Epithelial cell of prostate (primary cell): ENCODE results near the gene SLC48A1.
A peak's percentile ranks its signal among the peaks of the same experiment; 100 is the strongest.

Experiments used
- DNase-seq: peaks from one replicate; pipeline ENCODE4 v3.0.0-alpha.2; 2011; ENCODE audit warnings: low read depth, low spot score
- H3K27ac ChIP-seq: fragments of 450-650 bp; 2 replicates; pipeline ENCODE4 v1.5.1; 2017; ENCODE audit warnings: mild to moderate bottlenecking

Gene SLC48A1

DNA sequence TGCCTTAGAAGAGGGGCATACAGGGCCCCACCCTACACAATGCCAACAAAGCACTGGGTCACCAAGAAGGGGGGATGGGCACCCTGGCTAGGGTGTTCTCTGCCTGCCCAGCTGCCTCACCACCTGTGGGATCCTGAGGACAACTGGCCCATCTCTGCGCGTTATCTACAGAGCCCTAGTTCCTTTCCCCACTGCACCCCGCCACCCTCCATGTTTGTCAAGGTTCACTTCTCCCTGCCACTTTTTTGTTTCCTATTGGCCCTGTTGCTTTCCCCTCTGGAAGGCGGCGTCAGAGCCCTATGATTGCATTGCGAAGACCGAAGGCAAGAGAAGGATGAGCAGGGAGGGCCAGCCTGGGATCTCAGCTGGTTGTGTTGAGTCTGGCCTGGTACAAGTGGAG, 1.6 kb downstream of the SLC48A1 start:
- no peak for DNase-seq
- no peak overlapping the region for H3K27ac ChIP-seq

DNA sequence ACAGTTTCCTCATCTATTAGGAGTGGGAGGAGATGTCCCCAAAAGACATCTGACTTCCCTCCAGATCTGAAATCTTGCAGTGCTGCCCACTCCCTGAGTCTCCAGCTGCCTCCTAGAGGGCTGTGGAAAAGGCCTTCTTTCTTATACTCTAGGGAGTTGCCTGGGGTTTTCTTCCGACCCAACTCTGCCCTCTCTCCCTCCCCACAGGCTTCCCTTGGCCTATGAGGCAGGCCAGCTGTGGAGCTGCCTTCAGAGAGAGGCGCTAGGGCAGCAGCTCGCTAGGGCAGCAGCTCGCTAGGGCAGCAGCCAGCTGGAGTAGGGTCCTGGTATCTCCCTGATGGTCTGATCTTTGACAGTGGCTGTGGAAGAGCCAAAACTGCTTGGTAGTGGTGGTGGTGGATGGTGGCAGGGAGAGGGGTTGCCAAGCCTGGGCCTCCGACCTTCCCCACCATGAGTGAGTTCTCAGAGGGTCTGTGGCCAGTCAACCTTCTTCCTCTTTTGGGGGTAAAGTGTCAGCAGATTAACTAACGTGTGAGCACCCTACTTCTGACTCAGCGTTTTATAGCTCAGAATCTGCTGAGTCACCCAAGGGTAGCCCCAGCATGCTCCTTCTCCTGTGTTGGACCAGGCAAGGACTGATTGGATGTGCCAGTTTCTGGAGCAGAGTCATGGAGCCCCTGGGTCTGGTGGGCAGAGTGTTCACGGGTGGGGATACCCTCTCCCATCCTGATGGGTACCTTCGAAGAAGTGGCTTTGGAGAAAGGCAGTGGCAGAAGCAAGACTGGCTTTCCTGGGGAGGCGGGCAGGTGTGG, 2.3 kb downstream of the SLC48A1 start:
- no peak for DNase-seq
- H3K27ac ChIP-seq: no peak overlapping the region

DNA sequence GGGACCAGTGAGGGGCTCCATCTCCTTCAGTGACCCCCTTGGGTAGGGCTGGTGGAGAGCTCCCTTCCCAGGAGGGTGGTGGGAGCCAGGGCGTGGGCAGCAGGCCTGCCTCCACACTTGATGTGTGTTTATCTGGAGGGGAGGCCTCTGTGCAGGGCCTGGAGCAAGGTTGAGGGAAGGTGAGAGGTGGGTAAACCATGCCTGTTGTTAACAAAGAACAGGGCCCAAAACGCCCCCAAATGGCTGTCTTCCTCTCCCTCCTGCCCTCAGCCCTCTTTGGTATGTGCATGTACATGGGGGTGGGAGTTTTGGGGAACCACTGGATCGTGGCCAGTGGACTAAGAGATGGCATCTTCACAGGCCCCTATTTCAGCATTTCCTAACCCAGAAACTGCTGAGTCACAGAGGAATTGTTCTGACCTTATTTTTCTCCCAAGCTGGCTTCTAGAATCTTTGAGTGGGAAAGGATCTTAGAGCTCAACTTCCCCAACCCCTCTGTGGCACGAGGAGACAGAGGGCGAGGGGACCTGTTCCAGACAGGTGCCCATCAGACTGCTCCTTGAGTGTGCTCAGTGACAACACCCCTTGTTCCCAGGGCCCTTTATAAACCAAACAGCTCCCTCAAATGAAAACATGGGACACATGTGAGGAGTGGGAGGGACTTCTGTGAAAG, 3.6 kb downstream of the SLC48A1 start:
- no peak for DNase-seq

DNA sequence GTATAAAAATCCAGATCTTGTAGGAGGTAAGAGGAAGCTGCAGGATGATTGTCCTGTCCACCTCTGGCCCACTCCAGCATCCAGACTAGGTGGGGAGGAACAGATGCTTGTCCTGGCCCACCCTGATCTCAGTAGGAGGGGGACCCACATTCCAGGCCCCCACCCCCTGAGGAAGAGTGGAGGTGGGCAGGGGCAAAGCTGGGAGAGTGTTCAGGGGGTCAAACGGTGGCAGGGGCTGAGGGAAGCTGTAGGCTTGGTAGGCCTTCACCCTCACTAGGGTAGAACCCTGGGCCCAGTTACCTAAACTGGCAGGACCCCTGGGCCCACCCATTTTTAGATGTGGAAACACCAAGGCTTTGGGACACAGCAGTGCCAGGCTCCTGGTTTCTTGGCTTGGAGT, 4.1 kb downstream of the SLC48A1 start:
- H3K27ac ChIP-seq: no peak overlapping the region
- no peak for DNase-seq

More for the DNA sequence above, 3.6 kb downstream of the SLC48A1 start:
- no peak overlapping the region for H3K27ac ChIP-seq

DNA sequence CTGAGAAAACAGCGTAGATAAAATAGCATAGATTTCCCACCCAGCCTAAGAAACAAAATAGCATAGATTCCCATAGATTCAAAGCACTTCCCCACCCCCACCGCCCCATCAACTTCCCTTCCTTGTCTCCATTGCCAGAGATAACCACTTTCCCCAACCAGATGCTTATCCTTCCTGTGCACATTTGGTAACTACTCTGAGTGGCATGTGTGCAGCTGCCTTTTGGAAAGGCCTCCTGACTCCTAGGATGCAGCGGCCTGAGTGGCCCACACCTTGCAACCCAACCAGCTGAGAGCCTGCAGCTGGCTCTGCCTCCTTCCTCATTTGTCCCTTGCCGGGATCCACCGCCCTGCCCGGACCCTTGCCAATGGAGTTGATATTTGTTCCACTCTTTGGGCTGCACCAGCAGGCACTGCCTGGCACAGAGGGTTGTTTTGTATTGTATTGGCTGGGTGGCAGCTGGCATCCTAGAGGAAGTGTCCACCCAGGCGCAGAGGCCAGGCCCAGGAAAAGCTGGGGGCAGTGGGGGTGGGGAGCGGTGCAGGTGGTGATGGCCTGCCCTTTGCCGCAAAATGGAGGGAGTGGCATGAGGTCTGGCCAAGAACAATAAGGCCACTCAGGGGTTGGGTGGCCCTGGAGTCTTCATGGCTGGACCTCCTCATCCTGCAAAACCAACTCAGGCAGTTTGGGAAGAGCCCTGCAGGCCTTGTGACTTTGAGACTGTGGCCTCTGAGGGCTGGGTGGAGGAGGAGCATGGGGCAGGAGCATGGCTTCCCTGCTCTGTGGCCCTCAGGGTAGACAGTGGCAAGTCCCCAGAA, 4.9 kb downstream of the SLC48A1 start:
- no peak overlapping the region for H3K27ac ChIP-seq
- DNase-seq: no peak

DNA sequence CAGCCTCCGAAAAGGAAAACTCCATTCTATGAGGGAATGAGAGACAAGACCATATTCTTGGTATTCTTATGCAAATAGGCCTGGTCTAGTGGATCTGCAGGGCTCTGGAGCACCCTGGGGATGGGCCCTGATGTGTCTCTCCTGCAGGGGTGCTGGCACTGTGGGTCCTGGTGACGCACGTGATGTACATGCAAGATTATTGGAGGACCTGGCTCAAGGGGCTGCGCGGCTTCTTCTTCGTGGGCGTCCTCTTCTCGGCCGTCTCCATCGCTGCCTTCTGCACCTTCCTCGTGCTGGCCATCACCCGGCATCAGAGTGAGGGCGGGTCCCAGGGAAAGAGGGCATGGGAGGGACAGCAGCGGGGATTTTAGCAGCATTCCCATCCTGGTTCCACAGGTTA, 5.8 kb downstream of the SLC48A1 start:
- no peak overlapping the region for H3K27ac ChIP-seq
- DNase-seq: no peak

DNA sequence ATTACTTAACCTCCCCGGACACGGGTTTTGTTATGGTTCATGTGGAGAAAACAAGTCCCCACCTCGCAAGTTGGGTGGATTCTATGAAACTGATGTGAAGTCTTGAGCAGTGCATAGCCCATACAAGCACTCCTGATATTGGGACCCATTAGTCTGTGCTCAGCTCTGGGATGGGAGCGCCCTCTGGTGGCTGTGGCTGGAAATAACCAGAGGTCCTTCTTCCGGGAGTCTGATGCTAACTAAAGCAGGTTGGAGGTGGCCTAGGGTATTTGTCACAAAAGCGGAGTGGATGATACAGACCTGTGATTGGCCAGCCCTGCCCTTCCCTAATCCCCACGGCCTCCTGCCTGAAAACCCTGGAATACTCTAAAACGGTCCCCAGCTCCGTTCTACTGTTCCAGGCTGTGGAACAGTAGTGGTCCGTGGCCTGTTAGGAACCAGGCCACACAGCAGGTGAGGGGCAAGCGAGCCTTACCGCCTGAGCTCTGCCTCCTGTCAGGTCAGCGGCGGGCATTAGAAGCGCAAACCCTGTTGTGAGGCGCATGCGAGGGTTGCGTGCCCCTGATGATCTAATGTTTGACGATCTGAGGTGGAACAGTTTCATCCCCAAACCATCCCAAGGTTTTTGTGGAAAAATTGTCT, 6.4 kb downstream of the SLC48A1 start:
- DNase-seq: no peak
- H3K27ac ChIP-seq: no peak overlapping the region

DNA sequence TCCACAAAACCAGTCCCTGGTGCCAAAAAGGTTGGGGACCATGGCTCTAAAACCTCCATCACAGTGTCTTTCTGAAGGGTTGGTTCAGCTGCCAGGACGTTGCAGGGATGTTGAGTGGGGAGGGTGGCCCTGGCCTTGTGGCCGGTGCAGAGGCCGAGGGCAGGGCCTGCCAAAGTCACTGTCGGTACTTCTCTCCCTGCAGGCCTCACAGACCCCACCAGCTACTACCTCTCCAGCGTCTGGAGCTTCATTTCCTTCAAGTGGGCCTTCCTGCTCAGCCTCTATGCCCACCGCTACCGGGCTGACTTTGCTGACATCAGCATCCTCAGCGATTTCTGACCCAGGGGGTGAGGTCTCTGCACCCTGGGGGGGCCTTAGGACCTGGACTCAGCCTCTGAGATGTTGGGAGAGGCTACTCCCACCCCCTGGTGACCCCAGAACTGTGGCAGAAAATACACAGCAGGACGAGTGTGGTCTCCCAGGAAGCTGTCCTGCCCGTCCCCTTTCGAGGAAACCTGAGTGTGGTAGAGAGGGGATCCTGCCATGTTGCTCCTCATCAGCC, 7.0 kb downstream of the SLC48A1 start:
- DNase-seq: no peak
- no peak overlapping the region for H3K27ac ChIP-seq

DNA sequence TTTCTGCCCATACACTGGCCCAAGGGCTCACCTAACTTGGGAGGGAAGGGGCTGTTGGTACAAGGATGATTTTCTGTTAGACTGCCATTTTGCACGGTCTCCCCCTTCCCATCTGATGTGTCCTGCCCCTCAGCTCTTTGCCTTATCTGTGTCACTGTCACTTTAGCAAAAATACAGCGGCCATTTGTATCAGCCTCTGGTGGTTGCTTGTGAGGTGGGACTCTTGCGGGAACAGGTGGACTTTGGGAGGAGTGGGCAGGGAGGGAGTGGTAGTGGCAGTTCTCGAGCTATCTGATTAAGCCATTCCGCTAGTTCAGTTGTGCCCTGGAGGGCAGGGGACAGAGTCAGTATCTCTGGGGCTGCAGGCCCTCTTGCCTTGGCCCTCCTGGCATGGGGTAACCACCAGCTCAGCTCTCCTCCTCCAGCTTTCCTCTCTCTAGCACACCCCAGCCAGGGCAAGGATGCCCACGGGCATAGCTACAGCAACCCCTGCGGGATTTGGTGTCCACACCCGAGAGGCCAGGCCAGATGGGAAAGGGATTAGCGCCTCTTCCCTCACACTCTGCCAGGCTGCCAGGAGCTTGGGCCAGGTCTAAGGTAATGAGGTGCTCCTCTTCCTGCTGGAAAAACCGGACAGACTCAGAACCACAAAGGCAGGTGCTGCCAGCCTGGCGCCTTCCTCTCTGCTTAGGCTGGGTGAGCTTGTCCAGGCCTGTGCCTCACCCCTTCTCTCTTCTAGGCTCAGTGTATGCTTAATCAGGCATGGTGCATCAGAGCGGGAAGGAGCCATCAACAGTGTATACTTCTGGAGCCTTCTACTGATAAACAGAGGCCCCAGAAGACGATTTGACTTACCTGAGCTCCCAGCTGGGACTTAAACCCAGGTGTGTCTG, 8.7 kb downstream of the SLC48A1 start:
- peak; percentile 70 for DNase-seq
- peak overlapping the region; percentile 69 for H3K27ac ChIP-seq

DNA sequence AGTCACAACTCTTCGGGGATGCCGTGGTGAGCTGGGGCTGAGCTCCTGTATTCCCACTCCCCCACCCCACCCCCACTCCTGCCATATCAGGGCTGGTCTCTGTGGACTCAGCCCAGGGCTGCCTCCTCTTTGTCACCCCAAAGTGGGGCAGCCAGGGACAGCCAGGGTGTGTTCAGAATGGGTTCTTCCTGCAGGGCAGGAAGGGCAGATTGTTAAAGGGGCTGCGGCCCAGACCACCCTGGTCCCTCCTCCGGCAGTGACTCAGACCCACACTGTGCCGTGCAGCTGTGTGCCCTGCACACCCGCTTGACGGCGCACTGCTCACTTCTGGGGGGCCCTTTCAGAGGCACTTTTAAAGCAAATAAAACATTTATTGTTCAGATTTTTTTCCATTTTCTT, 9.3 kb downstream of the SLC48A1 start:
- peak overlapping the region; percentile 69 for H3K27ac ChIP-seq
- no peak for DNase-seq

DNA sequence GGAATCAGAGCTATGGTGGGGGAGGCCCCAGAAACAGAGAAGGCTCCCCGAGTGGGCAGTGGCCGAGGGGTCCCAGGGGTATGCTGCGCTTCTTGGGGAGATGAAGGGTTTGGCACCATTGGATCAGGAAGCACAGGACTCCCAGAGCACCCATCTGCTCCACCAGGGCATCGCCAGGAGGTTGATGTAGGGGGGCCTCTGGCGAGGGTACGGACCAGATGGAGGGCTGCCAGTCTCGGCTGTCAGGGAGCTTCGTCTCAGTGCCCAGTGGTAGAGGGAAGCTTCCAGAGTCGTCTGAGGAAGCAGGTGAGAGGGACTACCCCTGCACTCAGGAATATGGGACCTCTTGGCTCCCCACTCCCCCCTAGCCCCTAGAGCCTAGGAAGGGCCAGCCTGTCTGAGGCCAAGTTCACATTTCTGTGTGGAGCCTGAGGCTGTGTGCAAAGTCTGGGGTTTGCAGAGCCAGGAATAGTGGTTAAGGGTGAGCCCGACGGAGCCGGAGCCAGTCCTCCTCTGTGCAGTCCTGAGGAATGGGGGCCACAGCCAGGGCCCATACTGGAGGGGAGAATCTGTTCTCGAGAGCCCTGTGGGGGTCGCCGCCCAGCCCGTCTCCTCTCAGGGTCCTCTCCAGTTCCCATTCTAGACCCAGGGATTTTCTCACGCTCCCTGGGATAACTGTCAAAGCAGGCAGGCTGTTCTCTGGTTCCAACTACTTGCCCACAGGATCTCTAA, 10.2 kb downstream of the SLC48A1 start:
- peak overlapping the region; percentile 69 for H3K27ac ChIP-seq
- no peak for DNase-seq

DNA sequence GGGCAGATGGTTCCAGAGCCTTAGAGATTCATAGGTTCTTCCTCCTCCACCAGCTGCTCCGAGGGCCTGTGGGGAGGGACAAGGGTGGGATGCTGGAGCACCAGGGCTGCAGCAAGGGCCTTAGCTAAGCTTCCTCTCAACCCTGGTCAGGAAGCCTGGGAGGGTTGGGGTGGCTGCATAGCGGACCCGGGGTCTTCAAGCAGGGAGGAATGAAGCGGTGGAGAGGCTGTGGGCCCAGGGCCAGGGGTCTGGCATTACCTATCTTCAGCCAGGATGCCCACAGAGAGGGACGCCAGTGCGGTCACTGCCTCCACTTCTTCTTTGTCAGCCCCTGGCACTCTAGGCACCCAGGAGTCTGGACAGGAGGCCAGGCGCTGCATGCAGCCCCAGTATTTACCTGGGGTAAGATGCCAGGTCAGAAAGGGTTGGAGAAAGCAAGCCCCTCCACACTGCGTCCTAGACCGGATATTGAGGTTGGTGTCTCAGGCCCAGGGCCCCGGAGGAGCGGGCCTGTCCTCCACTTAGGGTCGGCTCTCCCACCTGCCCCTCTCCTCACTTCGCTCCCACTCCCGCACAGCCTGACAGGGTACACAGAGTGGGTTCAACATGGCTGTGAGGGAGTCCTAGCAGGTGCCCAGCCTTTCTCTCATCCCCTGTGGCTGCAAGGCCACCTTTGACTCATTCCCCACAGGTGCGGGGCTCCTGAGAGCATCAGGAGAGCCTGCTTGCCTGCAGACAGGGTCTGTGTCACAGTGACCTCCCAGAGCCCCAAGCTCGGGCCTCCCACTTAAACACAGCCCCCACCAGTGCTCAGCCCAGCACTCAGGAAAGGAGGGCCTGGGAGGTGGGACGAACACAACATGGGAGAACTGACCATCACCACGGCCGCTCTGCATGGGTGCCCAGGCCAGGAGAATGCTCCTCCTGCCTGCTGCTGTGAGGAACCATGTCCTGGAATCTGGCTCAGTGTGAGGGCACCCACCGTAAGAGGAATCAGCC, 11.1 kb downstream of the SLC48A1 start:
- DNase-seq: no peak
- H3K27ac ChIP-seq: no peak overlapping the region

DNA sequence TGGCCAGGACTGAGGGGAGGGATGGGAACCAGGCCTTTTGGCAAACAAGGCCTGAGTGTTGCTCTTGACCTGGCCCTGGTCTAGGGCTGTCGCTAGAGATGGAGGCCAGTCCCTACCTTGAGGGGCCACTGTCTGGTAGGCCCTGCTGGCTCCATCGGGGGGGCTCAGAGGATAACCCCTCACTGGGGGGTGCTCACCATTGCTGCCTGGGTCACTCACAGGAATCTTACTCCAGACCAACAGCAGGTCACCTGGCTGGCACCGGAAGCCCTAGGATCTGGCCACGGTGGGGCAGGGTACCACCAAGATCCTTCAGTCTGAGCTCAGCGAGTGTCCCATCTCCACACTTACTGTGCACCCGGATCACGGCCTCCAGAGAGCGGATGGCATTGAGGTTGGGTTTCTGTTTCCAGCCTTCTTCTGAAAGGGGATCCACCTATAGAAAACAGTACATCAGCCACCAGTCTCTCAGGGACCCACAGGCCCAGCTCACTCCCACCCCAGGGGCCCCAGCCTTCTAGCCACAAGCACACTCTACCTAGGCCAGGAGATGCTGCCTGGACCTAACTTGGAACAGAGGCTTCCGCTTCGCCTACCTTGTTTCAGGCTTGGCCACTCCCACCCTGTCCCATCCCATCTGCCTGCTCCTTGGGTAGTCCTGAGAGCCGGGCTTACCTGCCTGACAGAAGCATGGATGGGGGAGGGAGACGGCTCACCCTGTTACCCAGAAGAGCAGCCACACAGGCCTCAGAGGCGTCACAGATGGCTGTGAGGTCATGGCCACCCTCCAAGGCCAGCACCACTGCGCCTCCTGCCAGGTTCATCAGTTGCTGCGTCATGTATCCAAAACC, 12.2 kb downstream of the SLC48A1 start:
- DNase-seq: no peak
- H3K27ac ChIP-seq: no peak overlapping the region

DNA sequence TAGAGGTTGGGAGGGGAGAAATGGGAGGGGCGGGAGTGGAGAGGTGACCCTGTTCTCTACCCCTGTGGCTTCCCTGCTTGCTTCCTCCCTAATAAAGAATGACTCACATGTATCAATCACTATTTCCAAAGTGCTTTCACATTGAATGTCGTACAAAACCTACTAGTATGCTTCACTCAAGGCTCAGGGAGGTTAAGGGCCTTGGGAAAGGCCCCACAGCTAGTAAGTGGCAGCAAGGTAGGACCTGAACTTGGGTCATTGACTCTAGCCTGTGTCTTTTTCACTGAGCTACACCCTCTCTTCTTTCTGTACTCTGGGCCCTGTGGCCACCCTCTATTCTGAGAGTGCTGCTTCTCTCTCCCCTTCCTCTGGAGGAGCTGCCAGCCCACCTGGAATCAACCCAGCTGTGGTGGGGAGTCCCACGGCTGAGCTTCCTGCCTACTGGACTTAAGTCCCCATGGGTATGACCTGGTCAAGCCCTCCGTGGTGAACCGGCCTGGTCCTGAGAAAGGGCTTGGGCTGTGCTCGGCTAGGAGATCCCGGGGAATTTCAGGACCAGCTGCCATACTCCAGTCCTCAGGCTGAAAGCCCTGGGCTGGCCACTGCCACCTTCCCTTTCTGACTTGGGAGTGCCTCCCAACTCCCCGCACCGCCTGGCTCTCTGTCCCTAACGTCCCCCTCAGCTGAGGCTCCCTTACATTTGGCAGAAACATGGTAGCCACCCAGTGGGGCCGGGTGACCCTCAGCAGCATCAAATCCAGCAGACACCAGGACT, 13.0 kb downstream of the SLC48A1 start:
- H3K27ac ChIP-seq: no peak overlapping the region
- DNase-seq: no peak

DNA sequence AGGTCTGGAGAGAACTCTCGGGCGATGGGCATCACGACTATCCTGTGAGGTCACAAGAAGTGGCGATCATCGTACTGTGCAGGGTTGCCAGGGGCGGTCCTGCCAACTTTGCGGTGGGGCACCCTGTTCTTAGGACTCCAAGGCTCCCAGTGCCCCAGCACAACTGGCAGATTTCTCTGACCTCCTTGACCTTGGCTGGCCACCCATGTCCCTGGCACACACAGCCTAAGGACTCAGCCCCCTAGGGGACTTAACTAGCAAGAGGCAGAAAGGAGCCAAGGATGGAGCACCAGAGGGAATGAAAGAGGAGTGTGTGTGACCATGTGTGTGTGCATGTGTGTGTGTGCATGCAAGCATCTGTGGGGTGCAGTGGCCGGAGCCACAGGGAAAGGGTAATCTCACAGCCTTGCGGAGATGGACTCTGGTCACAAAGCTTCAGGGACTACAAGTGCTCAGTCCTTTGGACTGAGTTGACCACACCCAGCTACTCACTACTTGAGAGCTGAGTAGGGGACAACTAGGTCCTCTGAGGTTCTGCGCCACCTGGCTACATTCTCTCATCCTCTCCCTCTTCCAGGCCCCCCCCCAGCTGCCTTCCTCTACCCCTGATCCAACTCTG, 13.7 kb downstream of the SLC48A1 start:
- DNase-seq: no peak
- no peak overlapping the region for H3K27ac ChIP-seq
